Suppressor macrophage treated with lipopolysaccharide for 1 hour (primary cell): ENCODE data around the gene ZFPM1.
"Not testable (repeated sequence)": the region's sequence is repeated elsewhere in the genome, so short reads cannot be mapped to it uniquely, and the experiment has no call there.

Experiments
- DNase-seq, 3 donors: peaks; one replicate each; pipeline ENCODE4 v3.0.0-alpha.2; 2020 to 2022

The ZFPM1 gene

DNA sequence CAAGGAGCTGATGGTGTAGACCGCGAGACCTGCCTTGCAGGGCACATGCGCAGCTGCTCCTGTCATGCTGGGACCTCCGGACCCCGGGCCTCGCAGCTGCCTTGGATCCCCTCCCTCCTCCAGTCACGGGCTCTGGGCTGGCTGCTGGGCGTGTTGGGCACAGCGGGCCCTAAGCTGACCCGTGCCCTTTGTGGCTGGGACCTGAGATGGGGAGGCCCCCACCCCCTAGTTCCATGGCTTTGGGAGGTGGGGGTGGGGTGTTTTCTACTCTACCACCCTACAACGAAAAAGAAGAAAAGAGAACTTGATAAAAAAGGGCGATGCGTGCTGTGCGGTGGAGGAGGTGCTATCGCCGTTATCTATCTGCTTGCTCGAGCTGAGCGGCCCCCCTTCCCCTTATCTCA, 14.5 kb downstream of the ZFPM1 start:
- DNase-seq, result no peak

DNA sequence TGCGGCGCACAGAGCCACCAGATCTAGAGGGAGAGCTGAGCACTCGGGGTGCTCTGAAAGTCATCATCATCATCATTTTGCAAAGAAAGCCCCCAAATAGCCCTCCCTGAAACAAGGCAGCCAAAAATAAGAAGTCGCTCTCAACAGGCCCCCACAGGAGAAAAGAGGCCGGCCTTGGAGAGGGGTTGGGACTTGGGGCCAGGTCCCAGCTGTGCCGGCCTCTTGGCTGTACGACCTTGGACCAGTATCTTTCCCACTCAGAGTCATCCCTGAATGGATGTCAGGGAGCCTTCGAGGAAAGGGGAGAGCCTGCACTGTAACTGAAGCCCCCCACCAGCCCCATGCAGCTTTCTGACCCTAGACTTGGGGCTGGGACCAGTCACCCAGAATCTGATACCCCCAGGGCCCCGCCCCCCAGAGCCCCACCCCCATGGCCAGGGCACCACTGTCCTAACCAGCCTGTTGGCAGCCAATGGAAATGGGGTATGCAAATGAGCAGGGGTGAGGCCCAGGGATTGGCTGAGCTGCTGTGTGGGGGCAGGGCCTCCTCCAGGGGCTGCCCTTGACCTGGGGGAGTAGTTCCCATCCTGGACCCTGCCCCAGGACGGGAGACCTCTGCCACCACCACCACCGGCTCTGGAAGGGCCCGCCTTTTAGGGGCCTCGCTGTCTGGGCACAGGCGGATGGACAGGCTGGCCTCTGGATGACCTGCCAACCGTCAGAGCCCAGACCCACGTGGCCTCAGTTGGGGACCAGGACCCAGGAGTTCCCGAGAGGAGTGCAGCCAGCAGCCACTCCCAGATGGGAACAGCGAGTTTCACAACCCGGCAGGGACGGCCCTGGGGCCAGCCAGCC, 15.4 kb downstream of the ZFPM1 start:
- peak in 1 of 3 donors; percentile 24 for DNase-seq

GRCh38 chr16:88469615-88470395, 16.7 kb downstream of the ZFPM1 start:
- DNase-seq, result no peak

GRCh38 chr16:88470396-88470680, 17.3 kb downstream of the ZFPM1 start:
- DNase-seq, result not testable (repeated sequence)

DNA sequence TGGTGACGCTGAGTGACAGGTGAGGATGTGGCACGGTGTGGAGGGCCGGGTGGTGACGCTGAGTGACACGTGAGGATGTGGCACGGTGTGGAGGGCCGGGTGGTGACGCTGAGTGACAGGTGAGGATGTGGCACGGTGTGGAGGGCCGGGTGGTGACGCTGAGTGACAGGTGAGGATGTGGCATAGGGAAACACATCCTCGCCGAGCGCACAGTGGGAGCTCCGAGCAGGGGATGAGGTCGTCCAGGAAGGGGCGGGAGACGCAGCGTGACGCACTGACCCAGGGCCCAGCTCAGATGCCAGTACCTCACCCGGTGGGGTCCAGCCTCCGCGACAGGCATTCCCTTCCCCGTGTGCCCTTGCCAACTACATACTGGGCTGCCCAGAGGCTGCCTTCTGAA, 17.6 kb downstream of the ZFPM1 start:
- not testable (repeated sequence) for DNase-seq

DNA sequence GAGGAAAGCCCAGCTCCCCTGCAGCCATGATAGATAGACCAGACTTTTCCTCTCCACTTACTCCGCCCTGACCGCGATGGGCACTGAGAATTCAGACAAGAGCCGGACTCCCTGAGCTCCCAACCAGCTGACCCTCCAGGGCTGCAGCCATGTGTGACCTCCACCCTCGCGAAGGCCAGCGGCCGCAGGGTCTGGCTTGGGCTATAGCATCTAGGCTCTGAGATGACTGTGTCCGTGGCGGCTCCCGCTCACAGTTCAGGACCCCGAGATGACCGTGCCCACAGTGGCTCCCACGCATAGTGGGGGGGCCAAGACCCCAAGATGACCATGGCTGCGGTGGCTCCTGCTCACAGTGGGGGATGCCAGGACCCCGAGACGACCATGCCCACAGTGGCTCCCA, 18.0 kb downstream of the ZFPM1 start:
- no peak for DNase-seq

DNA sequence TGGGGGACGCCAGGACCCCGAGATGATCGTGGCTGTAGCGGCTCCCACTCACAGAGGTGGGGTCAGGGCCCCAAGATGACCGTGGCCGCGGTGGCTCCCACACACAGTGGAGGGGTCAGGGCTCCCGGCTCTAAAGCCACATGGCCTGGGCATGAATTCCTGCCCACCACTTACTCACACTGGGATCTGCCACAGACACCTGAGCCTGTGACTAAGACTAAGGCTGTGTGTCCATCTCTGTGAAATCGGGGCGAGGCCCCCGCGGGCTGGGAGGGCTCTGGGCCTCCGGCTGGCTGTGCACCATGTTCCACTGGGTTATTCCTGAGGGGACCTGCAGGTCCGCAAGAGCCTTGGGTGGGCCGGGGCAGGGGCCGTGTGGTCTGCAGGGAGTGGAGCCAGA, 18.5 kb downstream of the ZFPM1 start:
- no peak for DNase-seq

GRCh38 chr16:88472069-88472468, 19.0 kb downstream of the ZFPM1 start:
- DNase-seq, result no peak

GRCh38 chr16:88472637-88473205, 19.6 kb downstream of the ZFPM1 start:
- DNase-seq, result no peak

GRCh38 chr16:88473666-88474534, 20.8 kb downstream of the ZFPM1 start:
- DNase-seq, result no peak

DNA sequence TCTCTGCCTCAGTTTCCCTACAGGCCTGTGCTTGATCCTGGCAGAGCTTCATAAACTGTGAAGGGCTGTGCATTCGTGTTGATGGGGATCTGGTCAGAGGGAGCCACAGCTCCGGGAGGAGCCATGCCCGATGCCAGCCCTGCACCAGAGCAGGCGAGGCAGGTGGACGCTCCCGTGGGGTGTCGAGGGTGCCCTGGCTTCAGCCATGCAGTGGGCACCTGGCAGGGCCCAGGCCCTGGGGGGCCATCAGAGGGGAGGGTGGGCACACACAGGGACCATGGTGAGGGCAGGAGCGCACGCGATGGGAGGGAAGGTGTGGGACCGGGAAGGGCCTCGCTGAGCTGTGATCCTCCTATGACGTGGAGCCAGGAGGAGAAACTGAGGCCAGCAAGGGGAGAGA, 22.0 kb downstream of the ZFPM1 start:
- no peak for DNase-seq

DNA sequence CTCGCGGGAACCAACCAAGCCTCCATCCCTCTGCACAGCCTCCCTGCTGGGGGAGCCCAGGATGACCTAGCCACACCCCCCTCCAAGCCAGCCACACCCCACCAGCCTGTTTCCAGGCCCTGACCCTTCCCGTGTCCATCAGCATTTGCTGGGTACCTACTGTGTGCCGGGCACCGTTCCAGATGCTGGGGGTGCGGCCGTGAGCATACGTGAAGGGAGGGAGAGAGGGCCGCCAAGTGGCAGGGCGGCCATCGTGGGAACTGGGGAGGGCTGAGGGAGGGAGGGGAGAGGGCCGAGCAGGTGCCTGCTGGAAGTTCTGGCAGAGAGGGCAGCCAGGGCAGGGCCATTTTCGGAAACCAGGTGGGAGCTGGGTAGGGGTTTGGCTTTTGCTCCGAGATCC, 23.1 kb downstream of the ZFPM1 start:
- DNase-seq, result no peak

- DNase-seq, result no peak
Observed at GRCh38 chr16:88476817-88477397, 23.8 kb downstream of the ZFPM1 start.

- DNase-seq, result no peak
Observed at GRCh38 chr16:88477631-88478519, 24.8 kb downstream of the ZFPM1 start.

- no peak for DNase-seq
Observed at GRCh38 chr16:88478889-88479792, 26.1 kb downstream of the ZFPM1 start.

- DNase-seq, result no peak
Observed at GRCh38 chr16:88479793-88480760, 27.0 kb downstream of the ZFPM1 start.

DNA sequence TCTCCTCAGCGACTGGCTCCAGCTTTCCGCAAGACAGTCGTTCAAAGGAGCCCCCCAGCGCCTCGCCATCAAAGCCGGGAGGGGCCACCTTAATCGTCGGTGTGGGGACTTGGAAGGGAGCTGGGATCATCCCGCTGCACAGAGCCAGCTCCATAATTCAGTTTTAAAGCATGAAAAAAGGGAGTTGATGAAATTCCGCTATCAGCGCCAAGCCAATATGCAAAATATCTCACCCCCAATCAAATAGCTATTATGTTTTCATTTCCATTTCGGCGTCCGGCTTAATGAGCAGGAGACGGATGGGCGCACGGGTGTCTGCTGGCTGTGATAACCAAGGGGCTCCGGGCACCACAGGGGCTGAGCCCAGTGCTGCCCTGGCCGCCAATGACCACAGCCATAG, 27.7 kb downstream of the ZFPM1 start:
- no peak for DNase-seq

GRCh38 chr16:88481851-88482250, 28.8 kb downstream of the ZFPM1 start:
- DNase-seq, result no peak
